ENCODE results near the gene ABR.

DNA sequence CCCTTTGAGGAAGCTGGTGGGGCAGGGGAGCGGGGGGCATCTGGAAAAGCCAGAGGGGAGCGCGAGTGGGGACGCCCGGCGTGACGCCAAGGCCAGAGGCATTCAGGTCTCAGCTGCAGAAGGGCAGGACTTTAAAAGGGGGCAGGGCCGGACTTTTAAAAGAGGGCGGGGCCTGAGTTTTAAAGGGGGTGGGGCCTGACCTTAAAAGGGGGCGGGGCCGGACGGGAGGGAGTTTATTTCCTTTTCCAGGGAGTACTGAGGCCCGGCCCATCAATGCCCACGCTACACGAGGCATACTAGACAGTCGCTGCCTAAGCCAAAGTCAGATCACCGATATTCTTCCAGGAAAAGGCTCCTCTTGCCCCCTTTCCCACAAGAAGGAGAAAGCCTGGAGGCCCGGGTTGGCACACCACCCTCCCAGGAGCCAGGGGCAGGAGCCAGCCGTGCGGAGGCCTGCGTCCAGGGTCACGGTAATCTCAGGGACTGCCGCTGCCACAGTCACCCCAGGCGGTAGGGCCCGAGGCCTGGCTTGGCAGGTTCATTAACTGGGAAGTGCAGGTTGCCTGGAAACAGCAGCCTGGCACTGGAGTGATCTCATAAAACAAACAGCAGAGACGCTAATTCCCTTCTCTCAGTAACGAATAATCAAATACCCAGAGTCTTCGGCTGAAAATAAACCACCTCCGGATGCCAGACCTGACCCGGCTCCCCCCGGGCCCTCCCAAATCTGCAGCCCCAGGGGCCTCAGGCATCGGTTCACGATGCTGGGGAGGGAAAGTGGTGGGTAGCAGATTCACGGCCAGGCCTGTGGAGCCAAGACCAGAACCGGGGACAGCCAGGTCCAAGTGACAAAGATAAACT is 92.2 kb downstream of the ABR start:
- no peak for TF ChIP-seq ZFAT (CRISPR knock-in tag; conservative IDR thresholded peaks at IDR 0.05)
- TF ChIP-seq DMAP1 (CRISPR knock-in tag; IDR thresholded peaks at IDR 0.05) = no peak
- TF ChIP-seq TFAP4 (IDR thresholded peaks at IDR 0.05; ENCODE audit: borderline replicate concordance, low read depth) = no peak
- TF ChIP-seq FOXP4 (CRISPR knock-in tag; IDR thresholded peaks at IDR 0.05) = no peak
- no peak for TF ChIP-seq PAX8 (CRISPR knock-in tag; IDR thresholded peaks at IDR 0.05; ENCODE audit: borderline replicate concordance)
- TF ChIP-seq CREM (IDR thresholded peaks at IDR 0.05) = no peak
- TF ChIP-seq CREM (CRISPR knock-in tag; IDR thresholded peaks at IDR 0.05) = no peak
- TF ChIP-seq ZBTB43 (CRISPR knock-in tag; conservative IDR thresholded peaks at IDR 0.05) = no peak
- no peak for TF ChIP-seq YY1 (IDR thresholded peaks at IDR 0.05; ENCODE audit: insufficient read depth, insufficient replicate concordance, low read depth, low read length)
- TF ChIP-seq CCAR2 (optimal IDR thresholded peaks at IDR 0.05; ENCODE audit: low read depth, low read length) = no peak
- TF ChIP-seq SRSF4 (IDR thresholded peaks at IDR 0.05; ENCODE audit: low read depth, low read length, poor library complexity, severe bottlenecking) = no peak
- TF ChIP-seq SNAPC5 (CRISPR knock-in tag; IDR thresholded peaks at IDR 0.05; ENCODE audit: borderline replicate concordance) = no peak
- TF ChIP-seq ELF4 (CRISPR knock-in tag; IDR thresholded peaks at IDR 0.05; ENCODE audit: borderline replicate concordance) = no peak
- no peak for TF ChIP-seq NFE2L2 (IDR thresholded peaks at IDR 0.05; ENCODE audit: low read length)
- no peak for TF ChIP-seq NKX3-1 (CRISPR knock-in tag; IDR thresholded peaks at IDR 0.05)
